Stimulated activated CD8-positive, alpha-beta memory T cell treated with anti-CD3 and anti-CD28 coated beads, Interleukin-12 subunit alpha, Interleukin-12 subunit beta, amount 100 ng/mL, for 4 hours (primary cell): ENCODE results near the gene ITCH.
"Not testable (repeated sequence)": the region's sequence is repeated elsewhere in the genome, so short reads cannot be mapped to it uniquely, and the experiment has no call there.

ENCODE experiments used
- DNase-seq: peaks from one replicate; pipeline ENCODE4 v3.0.0-alpha.2; 2020; ENCODE audit warnings: low read depth

The ITCH gene

DNA sequence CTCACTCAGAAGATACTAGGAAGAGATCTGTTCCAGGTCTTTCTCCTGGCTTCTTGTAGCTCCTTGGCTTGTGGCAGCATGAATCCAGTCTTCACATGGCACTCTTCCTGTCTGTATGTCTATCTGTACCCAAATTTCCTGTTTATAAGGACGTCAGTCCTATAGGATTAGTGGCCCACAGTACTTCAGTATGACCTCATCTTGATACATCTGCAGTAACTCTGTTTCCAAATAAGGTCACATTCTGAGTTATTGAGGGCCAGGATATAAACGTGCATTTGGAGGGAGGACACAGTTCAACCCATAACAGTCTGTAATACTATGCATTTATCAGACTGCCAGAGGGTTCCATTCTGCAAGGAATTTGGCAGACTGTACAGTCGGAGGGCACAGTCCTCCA is 95.6 kb downstream of the ITCH start:
- DNase-seq, result no peak

DNA sequence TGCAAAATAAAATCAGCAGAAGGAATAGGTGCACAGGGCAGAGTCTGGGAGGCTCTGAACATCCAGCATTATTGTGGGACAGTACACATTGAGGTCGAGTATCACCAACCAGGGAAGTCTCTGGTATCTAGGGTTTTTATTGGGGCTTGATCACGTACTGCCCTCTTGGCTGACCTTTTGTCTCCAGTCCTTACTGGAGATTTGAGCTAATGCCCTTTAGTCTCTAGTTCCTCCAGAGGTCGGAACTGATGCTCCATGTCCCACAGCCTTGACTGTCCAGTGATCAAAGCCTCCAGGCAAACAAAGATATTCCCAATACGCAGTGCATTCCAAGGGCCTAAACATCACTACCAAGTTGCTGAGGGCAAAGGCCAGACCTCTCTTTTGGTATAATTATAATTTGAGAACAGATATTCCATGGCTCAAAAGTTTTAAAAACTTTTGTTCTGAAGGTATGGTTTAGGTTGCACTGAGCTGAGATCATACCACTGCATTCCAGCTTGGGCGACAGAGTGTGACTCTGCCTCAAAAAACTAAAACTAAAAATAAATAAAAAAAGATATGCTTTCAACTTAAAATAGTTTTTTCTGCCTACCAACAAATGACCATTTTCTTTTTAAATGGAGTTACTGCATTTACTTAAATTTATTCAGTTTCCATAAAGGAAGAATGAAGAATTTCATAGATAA is 96.3 kb downstream of the ITCH start:
- no peak for DNase-seq

DNA sequence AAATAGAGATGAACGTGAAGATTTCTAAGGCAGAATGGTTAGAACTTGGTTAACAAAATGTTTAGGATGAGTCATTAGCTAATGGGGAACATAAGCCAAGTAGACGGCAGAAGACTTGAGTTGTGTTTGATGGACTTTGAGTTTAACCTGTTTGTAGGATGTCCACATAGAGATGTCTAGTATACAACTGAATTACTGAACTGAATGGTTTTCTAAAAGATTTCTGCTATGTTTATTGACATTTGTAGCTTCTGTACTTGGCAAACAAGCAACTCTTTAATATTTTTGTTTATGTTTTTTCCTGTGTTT is 98.7 kb downstream of the ITCH start:
- no peak for DNase-seq

DNA sequence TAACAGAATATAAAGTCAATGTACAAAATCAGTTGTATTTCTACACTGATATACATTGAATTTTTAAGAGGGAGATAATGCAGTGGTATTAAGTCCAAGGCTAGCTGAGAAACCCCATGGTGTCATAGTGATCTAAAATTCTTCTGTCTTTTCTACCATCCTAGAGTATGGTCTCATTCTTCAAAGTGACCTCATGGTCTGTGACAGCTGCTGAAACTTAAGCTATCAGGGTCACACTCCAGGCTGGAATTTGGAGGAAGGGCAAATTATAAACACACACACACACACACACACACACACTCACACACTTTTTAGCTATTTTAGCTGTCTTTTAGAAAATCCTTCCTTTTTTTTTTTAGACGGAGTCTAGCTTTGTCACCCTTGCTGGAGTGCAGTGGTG is 105.9 kb downstream of the ITCH start:
- no peak for DNase-seq

DNA sequence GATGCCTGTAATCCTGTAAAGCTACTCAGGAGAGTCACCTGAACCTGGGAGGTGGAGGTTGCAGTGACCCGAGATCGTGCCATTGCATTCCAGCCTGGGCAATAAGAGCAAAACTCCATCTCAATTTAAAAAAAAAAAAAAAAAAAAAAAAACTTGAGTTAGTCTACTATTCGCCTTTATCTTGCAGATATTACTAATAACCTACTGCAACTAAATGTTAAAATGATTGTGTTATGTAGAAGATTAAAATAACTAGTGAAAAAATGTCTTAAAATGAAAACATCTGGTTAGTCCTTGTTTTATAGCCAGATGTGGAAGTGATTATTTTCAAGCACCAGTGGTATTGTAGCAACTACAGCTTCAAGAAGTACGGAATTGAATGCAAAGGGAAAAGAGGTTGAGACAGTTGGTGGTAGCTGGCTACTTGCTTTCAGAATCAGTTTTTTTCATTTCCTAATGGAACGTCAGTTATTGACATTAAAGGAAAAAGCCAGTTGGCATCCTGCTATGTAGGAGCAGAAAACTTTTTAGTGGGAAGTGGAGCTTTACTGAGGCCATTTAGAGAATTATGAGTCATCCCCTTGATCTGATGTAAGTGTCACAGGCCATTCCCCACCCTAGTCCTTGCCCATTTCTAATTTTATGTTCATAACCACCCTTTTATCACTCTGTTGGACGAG is 109.3 kb downstream of the ITCH start:
- no peak for DNase-seq

DNA sequence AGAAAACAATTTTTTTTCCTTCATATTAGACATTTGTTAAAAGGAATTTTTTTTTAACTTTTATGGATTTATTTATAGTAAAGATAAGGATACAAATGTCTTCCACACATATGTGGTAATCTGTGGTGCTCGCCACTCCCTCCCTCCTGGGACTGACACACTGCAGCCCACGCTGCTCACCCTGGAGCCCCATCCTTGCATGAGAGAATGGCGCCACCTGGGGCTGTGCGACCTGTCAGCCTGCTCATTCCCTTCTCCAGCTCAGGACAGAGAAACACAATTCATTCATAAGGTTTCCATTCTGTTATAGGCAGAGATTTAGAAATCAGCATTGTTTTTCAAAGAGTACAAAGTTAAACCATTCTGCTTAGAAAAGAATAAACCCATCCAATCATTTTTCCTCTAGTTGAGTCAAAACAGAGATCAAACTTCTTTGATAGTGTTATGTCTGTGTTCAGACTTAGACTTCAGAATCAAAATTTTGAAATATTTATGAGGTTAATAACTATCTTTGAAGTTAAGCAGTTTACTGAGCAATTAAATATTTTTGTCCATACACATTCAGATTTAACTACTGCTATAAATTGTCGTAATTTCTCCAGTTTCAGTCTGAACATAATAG is 110.3 kb downstream of the ITCH start:
- no peak for DNase-seq

DNA sequence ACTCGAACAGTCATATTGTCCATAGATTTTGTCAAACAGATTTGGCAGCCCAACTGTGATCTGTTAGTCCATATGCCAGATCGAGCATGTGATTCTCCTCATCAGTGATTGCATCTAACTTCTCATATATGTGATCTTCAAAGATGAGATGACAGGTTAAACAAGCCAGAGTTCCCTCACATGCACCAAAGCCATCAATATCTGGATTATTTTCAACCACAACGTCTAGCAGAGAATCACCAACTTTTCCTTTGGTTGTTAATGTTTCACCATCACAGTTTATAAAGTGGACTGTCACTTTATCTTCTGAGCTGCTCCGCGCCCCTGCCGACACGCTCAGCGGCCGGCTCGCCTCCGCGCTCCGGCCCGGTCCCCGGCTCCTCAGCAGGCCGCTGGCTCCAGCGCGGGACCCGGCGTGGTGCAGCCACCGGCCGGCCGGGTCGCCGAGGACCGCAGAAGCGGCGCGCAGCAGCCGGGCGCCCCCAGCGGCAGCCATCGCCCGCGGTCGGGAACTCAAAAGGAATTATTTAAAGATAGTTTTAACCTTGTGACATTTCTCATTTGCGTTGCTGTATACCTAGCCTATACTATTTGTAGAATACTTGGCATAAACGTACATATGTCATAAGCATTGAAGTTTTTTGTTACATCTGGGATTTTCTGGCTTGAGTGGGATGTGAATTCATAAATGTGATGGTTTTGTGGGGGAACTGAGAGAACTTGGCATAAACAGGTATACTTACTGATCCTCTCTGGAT is 113.1 kb downstream of the ITCH start:
- DNase-seq, result peak; percentile 8

DNA sequence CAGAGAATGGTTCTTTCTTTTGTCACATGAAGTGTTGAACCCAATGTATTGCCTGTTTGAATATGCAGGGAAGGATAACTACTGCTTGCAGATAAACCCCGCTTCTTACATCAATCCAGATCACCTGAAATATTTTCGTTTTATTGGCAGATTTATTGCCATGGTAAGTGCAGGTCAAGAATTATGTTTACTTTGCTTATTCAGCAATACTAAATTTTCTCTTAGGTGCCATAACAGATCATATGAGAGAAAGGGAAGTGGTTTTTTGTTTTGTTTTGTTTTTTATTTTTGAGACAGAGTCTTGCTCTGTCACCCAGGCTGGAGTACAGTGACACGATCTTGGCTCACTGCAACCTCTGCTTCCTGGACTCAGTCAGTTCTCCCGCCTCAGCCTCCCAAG is 116.6 kb downstream of the ITCH start:
- DNase-seq, result no peak

DNA sequence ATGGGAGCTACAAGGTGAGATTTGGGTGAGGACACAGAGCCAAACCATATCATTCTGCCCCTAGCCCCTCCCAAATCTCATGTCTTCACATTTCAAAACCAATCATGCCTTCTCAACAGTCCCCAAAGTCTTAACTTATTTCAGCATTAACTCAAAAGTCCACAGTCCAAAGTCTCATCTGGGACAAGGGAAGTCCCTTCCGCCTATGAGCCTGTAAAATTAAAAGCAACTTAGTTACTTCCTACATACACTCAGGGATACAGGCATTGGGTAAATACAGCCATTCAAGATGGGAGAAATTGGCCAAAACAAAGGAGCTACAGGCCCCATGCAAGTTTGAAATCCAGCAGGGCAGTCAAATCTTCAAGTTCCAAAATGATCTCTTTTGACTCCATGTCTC is 119.1 kb downstream of the ITCH start:
- DNase-seq, result not testable (repeated sequence)

DNA sequence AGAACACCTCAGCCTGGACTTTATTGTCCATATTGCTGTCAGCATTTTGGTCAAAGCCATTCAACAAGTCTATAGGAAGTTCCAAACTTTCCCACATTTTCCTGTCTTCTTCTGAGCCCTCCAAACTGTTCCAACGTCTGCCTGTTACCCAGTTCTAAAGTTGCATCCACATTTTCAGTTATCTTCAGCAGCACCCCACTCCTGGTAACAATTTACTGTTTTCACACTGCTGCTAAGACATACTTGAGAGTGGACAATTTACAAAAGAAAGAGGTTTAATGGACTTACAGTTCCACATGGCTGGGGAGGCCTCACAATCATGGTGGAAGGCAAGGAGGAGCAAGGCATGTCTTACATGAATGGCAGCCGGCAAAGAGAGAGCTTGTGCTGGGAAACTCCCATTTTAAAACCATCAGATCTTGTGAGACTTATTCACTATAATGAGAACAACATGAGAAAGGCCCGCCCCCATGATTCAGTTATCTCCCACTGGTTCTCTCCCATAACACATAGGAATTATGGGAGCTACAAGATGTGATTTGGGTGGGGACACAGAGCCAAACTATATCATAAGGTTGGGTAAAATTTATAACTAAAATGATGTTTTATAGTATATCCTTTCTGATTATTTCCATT is 120.6 kb downstream of the ITCH start:
- not testable (repeated sequence) for DNase-seq

DNA sequence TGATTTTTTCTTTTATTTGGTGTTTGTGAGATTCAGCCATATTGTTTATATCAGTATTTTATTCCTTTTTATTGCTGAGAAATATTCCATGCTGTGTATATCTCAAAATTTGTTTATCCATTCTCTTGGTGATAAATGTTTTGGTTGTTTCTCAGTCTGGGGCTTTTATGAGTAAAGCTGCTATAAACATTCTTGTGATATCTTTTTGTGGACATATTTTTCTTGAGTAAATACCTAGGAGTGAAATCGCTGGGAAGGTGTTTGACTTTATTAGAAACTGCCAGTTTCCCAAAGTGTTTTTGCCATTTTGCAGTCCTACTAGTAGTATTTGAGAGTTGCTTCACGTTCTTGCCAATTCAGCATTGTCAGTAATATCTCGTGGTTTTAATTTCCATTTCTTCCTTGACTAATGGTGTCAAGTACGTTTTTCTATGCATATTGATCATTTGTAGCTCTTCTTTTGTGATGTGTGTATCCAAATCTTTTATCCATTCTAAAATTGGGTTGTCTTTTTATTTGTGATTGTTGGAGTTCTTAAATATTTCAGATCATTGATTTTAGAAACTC is 122.1 kb downstream of the ITCH start:
- DNase-seq, result no peak

DNA sequence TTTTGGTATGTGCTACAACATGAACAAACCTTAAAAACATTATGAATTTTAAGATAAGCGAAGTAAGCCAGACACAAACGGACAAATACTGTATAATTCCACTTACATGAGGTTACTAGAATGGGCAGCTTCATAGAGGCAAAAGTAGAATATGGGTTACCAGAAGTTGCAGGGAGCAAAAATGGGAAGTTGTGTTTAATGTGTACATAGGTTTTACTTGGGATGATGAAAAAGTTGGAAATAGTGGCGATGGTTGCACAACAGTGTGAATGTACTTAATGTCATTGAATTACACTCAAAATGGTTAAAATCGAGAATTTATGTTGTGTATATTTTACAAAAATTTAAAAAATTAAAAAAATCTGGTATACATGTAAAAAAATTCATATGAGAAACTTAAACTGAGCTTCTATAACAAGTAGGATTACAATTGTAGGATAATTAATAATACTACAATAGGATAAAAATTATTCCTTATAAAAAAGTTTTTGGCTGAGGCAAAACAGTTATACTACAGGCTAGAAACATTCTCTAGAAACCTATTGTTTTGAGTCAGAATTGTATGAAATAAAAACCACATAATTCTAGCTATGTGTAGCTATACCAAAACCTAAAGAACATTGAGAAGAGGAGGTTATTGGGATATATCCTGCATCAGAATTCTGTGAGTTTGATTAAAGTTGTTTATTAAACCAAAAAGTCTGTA is 128.3 kb downstream of the ITCH start:
- no peak for DNase-seq

DNA sequence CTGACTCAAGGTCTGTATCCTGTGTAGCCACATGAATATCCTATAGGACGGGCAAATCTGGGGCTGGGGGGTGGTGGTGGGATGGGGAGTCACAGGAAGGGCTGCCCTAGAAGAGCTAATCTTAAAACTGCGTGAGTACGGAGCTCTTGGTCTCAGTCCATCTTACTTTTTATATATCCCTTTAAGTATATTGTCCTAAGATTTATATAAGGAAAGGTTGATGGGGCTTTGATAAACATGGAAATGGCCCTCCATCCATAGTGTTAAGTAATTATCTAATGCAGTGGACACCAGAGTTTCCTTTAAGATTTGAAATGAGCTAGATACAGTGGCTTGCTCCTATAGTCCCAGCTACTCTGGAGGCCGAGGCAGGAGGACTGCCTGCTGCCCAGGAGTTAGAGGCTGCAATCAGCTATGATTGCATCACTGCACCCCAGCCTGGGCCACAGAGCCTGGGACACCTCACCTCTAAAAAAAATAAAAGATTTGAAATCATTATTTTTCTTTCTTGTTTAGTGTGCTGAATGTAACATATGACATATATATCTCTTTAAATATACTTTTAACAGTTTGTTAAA is 128.9 kb downstream of the ITCH start:
- no peak for DNase-seq

DNA sequence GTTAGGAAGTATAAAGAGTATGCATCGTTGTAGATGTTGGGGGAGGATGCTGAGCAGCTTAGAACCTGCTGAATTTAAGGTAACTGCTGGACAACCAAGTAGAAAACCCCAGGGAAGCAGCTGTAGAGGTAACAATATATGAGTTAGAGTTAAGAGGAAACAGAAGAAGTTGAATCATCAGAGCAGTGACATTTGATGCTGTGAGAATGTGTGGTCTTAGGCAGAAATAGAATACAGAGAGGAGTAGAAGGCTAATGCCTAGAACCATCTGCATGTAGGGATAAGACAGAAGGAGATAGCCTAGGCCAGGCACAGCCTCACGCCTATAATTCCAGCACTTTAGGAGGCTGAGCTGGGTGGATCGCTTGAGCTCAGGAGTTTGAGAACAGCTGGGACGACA is 130.6 kb downstream of the ITCH start:
- DNase-seq, result no peak

DNA sequence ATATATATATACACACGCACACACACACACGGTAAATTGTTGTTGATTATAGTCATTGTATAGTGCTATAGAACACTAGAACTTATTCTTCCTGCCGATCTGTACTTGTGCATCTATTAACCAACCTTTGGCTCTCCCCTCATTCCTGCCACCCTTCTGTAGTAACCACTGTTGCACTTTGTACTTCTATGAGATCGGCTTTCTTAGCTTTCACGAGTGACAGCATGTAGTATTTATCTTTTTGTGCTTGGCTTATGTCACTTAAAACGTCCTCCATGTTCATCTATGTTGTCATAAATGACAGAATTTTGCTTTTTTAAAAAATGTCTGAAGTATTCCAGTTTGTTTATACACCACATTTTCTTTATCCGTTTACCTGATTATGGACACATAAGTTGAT is 132.2 kb downstream of the ITCH start:
- no peak for DNase-seq

DNA sequence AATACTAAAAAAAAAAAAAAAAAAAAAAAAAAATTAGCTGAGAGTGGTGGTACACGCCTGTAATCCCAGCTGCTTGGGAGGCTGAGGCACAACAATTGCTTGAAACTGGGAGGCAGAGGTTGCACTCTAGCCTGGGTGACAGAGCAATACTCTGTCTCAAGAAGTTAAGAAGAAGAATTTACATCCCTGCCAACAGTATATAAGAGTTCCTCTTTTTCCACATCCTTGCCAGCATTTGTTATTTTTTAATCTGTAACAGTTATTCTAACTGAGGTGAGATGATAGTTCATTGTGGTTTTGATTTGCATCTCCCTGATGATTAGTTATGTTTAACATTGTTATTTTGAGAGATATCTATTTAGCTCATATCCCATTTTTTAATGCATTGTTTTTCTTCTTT is 132.8 kb downstream of the ITCH start:
- no peak for DNase-seq

DNA sequence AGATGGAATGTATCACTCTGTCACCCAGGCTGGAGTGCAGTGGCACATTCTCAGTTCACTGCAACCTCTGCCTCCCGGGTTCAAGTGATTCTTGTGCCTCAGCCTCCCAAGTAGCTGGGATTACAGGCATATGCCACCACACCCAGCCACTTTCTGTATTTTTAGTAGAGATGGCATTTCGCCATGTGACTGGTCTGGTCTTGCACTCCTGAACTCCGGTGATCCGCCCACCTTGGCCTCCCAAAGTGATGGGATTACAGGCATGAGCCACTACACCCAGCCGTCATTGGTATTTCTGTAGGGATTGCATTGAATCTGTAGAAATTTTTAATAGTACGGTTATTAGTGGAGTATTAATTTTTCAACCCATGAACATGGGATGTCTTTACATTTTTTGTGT is 134.5 kb downstream of the ITCH start:
- DNase-seq, result not testable (repeated sequence)

DNA sequence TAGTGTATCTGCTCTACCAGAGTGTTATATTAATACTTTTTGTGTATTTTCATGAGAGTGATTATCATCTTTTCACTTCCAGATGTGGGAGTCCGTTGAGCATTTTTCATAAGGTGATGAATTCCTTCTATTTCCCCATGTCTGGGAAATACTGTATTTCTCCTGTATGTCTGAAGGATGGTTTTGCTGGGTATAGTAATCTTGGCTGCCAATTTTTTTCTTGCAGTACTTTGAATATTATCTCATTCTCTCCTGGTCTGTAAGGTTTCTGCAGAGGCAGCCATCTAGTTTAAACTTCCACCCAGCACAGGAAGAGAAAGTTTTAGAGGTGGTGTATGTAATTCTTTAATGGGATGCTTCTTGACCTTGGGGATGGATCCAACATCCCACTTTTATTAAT is 137.8 kb downstream of the ITCH start:
- no peak for DNase-seq

DNA sequence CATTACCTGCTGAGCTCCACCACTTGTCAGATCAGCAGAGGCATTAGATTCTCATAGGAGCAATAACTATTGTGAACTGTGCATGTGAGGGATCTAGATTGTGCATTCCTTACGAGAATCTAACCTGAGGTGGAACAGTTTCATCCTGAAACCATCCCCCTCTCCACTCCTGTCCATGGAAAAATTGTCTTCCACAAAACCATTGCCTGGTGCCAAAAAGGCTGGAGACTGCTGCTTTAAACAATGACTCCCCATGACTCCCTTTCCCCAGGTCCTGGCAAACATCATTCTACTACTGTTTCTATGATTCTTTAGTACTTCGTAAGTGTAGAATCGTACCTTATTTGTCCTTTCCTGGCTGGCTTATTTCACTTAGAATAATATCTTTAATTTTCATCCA is 143.4 kb downstream of the ITCH start:
- DNase-seq, result no peak

DNA sequence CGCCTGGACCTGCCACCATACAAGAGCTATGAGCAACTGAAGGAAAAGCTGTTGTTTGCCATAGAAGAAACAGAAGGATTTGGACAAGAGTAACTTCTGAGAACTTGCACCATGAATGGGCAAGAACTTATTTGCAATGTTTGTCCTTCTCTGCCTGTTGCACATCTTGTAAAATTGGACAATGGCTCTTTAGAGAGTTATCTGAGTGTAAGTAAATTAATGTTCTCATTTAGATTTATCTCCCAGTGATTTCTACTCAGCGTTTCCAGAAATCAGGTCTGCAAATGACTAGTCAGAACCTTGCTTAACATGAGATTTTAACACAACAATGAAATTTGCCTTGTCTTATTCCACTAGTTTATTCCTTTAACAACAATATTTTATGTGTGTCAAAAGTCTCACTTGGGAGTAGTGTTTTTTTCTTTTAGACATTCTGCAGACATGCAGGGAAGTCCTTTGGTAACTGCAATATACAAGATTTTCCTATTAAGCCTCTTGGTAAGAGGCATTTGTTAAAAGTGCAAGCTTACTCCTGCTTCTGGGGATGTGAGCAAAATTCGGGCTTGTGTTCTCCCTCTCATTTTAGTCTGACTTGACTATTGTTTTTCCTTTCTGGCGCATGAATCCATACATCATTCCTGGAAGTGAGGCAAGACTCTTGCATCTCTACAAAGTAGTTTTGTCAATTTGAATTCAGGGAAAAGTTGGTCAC is 144.8 kb downstream of the ITCH start:
- no peak for DNase-seq

DNA sequence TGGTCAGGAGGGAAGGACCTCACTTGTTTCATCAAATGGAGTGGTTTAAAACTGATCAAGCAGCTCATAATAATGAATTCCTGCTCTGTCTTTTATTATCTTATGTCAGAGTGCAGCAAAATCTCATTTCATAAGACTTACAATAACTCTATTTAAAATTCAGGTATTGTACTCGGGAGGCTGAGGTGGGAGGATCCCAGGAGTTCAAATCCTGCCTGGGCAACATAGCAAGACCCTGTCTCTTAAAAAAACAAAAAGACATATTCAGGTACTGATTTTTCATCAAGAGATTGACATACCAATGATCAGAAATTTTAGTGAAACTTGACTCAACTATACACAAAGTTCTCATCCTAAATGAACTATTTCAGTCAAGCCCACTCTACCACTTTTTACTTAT is 147.5 kb downstream of the ITCH start:
- DNase-seq, result no peak
